ENCODE results near the gene RABAC1. TPM values are rescaled to one million over a fixed set of nuclear protein-coding genes. Genes with fewer than 3 reads are reported as not detected.

RABAC1 gene
- total and polyA plus RNA-seq, 9 of the 15 experiments (the other 6 are each of a cell fraction or from before 2014, with no cell fraction given), result 2.4 to 28.1 (median 9.3) TPM

DNA sequence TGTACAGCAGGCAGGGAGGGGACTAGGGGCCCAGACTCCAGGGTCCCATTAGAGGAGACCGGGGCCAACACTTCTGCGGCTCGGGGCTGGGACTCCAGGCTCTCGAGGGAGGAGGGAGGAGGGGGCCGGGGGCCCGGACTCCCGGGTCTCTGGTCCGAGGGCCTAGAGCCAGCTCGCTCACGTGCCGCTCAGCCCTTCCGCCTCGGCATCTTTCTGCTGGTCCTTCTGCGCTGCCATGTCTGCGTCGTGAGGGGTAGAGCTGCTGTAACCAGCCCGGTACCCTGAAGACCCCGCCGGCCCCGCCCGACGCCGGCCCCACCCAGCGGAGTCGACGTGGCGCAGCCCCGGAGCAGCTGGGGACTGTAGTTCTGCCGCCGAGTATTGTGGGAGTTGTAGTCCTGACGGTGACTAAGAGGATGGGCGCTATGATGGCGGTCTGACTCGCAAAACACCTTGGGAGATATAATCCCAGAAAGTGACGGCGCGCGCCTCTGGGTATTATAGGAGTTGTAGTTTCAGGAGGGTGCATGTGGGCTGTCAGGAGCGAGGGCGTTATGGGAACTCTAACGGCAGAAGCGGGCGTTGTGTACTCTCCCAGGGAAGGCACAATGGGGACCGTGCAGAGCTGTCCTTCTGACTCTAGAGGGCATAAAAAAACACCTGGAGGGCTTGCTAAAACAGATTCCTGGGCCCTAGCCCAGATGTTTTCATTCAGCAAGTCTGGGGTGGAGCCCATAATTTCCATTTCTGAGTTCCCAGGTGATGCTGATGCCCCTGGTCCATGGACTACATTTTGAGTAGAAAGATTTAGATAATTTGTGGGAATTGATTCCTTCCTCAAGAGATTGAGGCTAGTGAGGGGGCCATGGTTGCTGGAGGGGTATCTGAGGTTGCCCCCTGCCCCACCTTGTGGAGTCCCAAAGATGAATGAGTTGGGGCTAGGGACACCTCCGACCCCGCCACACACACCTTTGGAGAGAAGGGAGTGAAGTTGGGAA, at the start of gene RABAC1 (continued):
- TF ChIP-seq, protein P1, sequence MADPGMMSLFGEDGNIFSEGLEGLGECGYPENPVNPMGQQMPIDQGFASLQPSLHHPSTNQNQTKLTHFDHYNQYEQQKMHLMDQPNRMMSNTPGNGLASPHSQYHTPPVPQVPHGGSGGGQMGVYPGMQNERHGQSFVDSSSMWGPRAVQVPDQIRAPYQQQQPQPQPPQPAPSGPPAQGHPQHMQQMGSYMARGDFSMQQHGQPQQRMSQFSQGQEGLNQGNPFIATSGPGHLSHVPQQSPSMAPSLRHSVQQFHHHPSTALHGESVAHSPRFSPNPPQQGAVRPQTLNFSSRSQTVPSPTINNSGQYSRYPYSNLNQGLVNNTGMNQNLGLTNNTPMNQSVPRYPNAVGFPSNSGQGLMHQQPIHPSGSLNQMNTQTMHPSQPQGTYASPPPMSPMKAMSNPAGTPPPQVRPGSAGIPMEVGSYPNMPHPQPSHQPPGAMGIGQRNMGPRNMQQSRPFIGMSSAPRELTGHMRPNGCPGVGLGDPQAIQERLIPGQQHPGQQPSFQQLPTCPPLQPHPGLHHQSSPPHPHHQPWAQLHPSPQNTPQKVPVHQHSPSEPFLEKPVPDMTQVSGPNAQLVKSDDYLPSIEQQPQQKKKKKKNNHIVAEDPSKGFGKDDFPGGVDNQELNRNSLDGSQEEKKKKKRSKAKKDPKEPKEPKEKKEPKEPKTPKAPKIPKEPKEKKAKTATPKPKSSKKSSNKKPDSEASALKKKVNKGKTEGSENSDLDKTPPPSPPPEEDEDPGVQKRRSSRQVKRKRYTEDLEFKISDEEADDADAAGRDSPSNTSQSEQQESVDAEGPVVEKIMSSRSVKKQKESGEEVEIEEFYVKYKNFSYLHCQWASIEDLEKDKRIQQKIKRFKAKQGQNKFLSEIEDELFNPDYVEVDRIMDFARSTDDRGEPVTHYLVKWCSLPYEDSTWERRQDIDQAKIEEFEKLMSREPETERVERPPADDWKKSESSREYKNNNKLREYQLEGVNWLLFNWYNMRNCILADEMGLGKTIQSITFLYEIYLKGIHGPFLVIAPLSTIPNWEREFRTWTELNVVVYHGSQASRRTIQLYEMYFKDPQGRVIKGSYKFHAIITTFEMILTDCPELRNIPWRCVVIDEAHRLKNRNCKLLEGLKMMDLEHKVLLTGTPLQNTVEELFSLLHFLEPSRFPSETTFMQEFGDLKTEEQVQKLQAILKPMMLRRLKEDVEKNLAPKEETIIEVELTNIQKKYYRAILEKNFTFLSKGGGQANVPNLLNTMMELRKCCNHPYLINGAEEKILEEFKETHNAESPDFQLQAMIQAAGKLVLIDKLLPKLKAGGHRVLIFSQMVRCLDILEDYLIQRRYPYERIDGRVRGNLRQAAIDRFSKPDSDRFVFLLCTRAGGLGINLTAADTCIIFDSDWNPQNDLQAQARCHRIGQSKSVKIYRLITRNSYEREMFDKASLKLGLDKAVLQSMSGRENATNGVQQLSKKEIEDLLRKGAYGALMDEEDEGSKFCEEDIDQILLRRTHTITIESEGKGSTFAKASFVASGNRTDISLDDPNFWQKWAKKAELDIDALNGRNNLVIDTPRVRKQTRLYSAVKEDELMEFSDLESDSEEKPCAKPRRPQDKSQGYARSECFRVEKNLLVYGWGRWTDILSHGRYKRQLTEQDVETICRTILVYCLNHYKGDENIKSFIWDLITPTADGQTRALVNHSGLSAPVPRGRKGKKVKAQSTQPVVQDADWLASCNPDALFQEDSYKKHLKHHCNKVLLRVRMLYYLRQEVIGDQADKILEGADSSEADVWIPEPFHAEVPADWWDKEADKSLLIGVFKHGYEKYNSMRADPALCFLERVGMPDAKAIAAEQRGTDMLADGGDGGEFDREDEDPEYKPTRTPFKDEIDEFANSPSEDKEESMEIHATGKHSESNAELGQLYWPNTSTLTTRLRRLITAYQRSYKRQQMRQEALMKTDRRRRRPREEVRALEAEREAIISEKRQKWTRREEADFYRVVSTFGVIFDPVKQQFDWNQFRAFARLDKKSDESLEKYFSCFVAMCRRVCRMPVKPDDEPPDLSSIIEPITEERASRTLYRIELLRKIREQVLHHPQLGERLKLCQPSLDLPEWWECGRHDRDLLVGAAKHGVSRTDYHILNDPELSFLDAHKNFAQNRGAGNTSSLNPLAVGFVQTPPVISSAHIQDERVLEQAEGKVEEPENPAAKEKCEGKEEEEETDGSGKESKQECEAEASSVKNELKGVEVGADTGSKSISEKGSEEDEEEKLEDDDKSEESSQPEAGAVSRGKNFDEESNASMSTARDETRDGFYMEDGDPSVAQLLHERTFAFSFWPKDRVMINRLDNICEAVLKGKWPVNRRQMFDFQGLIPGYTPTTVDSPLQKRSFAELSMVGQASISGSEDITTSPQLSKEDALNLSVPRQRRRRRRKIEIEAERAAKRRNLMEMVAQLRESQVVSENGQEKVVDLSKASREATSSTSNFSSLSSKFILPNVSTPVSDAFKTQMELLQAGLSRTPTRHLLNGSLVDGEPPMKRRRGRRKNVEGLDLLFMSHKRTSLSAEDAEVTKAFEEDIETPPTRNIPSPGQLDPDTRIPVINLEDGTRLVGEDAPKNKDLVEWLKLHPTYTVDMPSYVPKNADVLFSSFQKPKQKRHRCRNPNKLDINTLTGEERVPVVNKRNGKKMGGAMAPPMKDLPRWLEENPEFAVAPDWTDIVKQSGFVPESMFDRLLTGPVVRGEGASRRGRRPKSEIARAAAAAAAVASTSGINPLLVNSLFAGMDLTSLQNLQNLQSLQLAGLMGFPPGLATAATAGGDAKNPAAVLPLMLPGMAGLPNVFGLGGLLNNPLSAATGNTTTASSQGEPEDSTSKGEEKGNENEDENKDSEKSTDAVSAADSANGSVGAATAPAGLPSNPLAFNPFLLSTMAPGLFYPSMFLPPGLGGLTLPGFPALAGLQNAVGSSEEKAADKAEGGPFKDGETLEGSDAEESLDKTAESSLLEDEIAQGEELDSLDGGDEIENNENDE (IDR thresholded peaks at IDR 0.05; ENCODE audit: low read depth, low read length), result no peak
- no peak for TF ChIP-seq ZBTB17 (CRISPR knock-in tag; IDR thresholded peaks at IDR 0.05)
- TF ChIP-seq, protein P2, sequence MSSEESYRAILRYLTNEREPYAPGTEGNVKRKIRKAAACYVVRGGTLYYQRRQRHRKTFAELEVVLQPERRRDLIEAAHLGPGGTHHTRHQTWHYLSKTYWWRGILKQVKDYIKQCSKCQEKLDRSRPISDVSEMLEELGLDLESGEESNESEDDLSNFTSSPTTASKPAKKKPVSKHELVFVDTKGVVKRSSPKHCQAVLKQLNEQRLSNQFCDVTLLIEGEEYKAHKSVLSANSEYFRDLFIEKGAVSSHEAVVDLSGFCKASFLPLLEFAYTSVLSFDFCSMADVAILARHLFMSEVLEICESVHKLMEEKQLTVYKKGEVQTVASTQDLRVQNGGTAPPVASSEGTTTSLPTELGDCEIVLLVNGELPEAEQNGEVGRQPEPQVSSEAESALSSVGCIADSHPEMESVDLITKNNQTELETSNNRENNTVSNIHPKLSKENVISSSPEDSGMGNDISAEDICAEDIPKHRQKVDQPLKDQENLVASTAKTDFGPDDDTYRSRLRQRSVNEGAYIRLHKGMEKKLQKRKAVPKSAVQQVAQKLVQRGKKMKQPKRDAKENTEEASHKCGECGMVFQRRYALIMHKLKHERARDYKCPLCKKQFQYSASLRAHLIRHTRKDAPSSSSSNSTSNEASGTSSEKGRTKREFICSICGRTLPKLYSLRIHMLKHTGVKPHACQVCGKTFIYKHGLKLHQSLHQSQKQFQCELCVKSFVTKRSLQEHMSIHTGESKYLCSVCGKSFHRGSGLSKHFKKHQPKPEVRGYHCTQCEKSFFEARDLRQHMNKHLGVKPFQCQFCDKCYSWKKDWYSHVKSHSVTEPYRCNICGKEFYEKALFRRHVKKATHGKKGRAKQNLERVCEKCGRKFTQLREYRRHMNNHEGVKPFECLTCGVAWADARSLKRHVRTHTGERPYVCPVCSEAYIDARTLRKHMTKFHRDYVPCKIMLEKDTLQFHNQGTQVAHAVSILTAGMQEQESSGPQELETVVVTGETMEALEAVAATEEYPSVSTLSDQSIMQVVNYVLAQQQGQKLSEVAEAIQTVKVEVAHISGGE (CRISPR knock-in tag; IDR thresholded peaks at IDR 0.05), result peak in 1 of 3 experiments; percentile 71; a peak in 2 of 6 replicates
- no peak for TF ChIP-seq NUFIP1 (IDR thresholded peaks at IDR 0.05; ENCODE audit: partially characterized antibody)
- TF ChIP-seq, protein P3, sequence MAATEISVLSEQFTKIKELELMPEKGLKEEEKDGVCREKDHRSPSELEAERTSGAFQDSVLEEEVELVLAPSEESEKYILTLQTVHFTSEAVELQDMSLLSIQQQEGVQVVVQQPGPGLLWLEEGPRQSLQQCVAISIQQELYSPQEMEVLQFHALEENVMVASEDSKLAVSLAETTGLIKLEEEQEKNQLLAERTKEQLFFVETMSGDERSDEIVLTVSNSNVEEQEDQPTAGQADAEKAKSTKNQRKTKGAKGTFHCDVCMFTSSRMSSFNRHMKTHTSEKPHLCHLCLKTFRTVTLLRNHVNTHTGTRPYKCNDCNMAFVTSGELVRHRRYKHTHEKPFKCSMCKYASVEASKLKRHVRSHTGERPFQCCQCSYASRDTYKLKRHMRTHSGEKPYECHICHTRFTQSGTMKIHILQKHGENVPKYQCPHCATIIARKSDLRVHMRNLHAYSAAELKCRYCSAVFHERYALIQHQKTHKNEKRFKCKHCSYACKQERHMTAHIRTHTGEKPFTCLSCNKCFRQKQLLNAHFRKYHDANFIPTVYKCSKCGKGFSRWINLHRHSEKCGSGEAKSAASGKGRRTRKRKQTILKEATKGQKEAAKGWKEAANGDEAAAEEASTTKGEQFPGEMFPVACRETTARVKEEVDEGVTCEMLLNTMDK (IDR thresholded peaks at IDR 0.05; ENCODE audit: borderline replicate concordance, insufficient read depth, low read depth, low read length, poor library complexity, severe bottlenecking), result peak; percentile 13
- peak; percentile 52 for TF ChIP-seq ATF7 (IDR thresholded peaks at IDR 0.05)
- no peak for TF ChIP-seq KAT2B (IDR thresholded peaks at IDR 0.05; ENCODE audit: low read depth, low read length)
- no peak for TF ChIP-seq ADNP (tag; IDR thresholded peaks at IDR 0.05)
